ENCODE data around the gene AKAP10. TPM values are rescaled to one million over a fixed set of nuclear protein-coding genes. Genes with fewer than 3 reads are reported as not detected.
"Not testable (repeated sequence)": the region's sequence is repeated elsewhere in the genome, so short reads cannot be mapped to it uniquely, and the experiment has no call there.

The AKAP10 gene
- total and polyA plus RNA-seq, 2 of the 8 experiments (the other 6 are each of a cell fraction or from before 2014, with no cell fraction given), result 13.3 to 27.0 TPM

GRCh38 chr17:19860647-19861177 lies 116.9 kb downstream of the AKAP10 start:
- H3K18ac ChIP-seq (ENCODE audit: extremely low read depth, low read length); H3K4me3 ChIP-seq (ENCODE audit: extremely low read depth in 1 of 4, insufficient read depth in 2 of 4, low read depth in 3 of 4, low read length in 4 of 4); H2BK12ac ChIP-seq (ENCODE audit: low read depth, low read length); H2BK5ac ChIP-seq (ENCODE audit: low read depth, low read length); POLR2A ChIA-PET (ENCODE audit: partially characterized antibody); H3K9ac ChIP-seq (replicated peaks in 1 of 4; ENCODE audit: extremely low read depth in 1 of 4, low read depth in 3 of 4, low read length in 3 of 4); H3K9me3 ChIP-seq (ENCODE audit: insufficient read depth in 2 of 2, low read depth in 1 of 2, low read length in 1 of 2); H3K79me1 ChIP-seq (ENCODE audit: low read depth, low read length); H4K20me1 ChIP-seq (replicated peaks in 1 of 2; ENCODE audit: control insufficient read depth in 1 of 2, insufficient read depth in 2 of 2, low read length in 2 of 2); H3K56ac ChIP-seq (replicated peaks; ENCODE audit: insufficient read length, low read depth, low read length); H3K4me2 ChIP-seq (ENCODE audit: insufficient read depth in 1 of 2, low read depth in 2 of 2, low read length in 2 of 2); H3K27ac ChIP-seq (ENCODE audit: low read depth, low read length); H4K5ac ChIP-seq (ENCODE audit: insufficient read length, low read depth, low read length); H2BK20ac ChIP-seq (ENCODE audit: low read length); H4K8ac ChIP-seq (ENCODE audit: extremely low read depth, insufficient read depth, low read length); H3K27me3 ChIP-seq (replicated peaks in 1 of 4; ENCODE audit: control insufficient read depth in 3 of 4, extremely low read depth in 1 of 4, insufficient read depth in 3 of 4, low read length in 3 of 4); H3K23me2 ChIP-seq (ENCODE audit: low read depth, low read length); H3K23ac ChIP-seq (ENCODE audit: insufficient read length); DNase-seq (ENCODE audit: low read depth in 1 of 2, low spot score in 2 of 2); H3K4ac ChIP-seq (replicated peaks; ENCODE audit: insufficient read length, low read depth, low read length); H3K79me2 ChIP-seq (ENCODE audit: control insufficient read depth in 1 of 2, insufficient read depth in 2 of 2, low read length in 2 of 2); H4K91ac ChIP-seq (replicated peaks; ENCODE audit: insufficient read length, low read length); H2AFZ ChIP-seq (ENCODE audit: low read length); H2BK120ac ChIP-seq (replicated peaks; ENCODE audit: low read depth, low read length); H3K4me1 ChIP-seq (replicated peaks in 1 of 4; ENCODE audit: control insufficient read depth in 3 of 4, insufficient read depth in 4 of 4, low read length in 3 of 4); H3K14ac ChIP-seq (ENCODE audit: insufficient read length); H2AK5ac ChIP-seq (ENCODE audit: low read depth, low read length); H2BK15ac ChIP-seq (ENCODE audit: low read length); H3K36me3 ChIP-seq (ENCODE audit: control insufficient read depth in 2 of 4, insufficient read depth in 4 of 4, low read length in 3 of 4); FAIRE-seq: not testable (repeated sequence)
- WGBS, 2 experiments (ENCODE audit: extremely low coverage in 1 of 2, insufficient coverage in 1 of 2, insufficient read length in 1 of 2, insufficient replicate concordance in 2 of 2, low coverage in 1 of 2, low lambda C conversion rate in 2 of 2, missing lambda C conversion rate in 1 of 2), result 93% methylated on average over 9 of the region's 9 CpGs; no CpG with 5 or more reads in 1 of the 2 experiments
- peak; percentile 81 for TF ChIP-seq TBP (IDR thresholded peaks at IDR 0.05; ENCODE audit: low read depth, low read length)
- CTCF ChIA-PET (ENCODE audit: partially characterized antibody), result interaction anchor here (0.6 to 0.7 kb wide), 2 partner anchors 18 to 83 kb away, joined by 3 to 4 read pairs; no protein-coding TSS in a partner anchor

All from H1 (cell line).